ENCODE measurements around the gene PRR33.
"Not testable (repeated sequence)": the region's sequence is repeated elsewhere in the genome, so short reads cannot be mapped to it uniquely, and the experiment has no call there.

The PRR33 gene

DNA sequence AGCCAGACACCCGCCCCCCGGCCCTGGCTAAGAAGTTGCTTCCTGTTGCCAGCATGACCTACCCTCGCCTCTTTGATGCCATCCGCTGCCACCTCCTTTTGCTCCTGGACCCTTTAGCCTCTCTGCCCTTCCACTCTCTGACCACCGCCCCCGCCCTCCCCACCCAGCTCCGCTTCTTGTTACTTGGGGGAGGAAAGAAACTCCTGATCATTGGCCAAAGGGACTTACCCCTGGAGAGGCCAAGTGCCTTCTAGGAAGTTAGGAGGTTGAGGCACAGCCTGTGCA, at the start of gene PRR33:
Gene PRR33 (minus strand): TSS at position 65 of the 285 bp plus-strand sequence. CDS start 1,311 bp downstream, outside the sequence.
- DNase-seq, result no peak

- DNase-seq, result not testable (repeated sequence)
These were observed 48.1 kb upstream of the PRR33 start for GRCh38 chr11:1939788-1940187.

GRCh38 chr11:1939006-1939625, 47.4 kb upstream of the PRR33 start:
- DNase-seq, result no peak

DNA sequence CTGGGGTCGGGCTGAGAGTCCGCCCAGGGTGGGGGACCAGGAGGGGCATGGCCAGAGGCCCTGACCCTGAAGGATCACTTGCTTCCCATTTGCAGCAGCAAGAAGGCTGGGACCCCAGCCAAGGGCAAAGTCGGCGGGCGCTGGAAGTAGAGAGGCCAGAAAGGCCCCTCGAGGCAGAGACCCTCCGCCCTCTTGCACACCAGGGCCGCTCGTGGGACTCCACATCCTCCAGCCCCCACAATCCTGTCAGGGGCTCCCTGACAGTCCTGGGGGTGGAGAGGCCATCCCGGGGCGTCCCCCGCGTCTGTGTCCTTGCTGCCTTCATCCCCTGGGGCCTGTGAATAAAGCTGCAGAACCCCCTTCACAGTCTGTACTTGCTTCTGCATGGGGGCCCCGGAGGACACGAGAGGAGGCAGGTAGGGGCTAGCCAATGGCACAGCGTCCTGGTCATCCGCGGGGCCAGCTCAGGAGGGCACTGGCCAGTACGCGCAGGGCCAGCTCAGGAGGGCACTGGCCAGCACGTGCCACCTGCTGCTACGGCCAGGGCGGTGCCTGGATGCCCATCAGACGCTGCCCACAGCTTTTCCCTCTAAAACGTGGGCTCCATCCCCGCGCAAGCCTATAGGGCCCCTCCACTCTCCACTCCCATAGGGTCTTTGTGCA, 46.8 kb upstream of the PRR33 start:
- DNase-seq, result no peak

DNA sequence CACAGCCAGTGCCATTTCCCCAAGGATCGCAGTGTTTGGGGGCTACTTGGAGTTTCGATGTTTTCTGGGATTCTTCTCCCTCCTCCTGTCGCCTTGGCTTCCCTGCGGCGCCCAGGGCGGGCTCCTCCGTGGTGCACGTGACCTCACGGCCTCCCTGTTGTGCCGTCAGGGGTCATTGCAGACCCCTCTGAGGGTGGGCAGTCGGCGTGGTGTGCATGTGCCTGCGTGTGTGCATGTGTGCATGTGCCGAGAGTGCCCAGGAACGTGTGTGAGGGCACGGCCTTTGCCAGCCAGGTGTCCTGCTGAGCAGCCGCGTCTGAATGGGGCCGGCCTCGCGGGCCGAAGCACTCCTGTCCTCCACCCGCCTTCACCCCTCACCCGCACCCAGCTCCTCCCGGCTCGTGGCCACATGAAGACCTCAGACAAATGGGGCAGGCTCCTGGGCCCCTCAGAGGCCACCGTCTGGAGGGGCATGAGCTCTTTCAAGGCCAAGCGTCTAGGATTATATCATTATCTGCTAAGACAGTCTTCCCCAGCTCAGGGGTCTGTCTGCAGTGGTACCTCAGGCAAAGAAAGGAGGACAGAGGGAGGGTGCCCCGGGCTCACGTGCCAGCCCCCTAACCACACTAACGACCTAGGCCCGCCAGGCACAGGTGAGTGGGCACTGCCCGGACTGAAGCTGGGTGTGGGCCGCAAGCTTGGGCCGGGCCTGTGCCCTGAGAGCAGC, 46.1 kb upstream of the PRR33 start:
- DNase-seq, result no peak

DNA sequence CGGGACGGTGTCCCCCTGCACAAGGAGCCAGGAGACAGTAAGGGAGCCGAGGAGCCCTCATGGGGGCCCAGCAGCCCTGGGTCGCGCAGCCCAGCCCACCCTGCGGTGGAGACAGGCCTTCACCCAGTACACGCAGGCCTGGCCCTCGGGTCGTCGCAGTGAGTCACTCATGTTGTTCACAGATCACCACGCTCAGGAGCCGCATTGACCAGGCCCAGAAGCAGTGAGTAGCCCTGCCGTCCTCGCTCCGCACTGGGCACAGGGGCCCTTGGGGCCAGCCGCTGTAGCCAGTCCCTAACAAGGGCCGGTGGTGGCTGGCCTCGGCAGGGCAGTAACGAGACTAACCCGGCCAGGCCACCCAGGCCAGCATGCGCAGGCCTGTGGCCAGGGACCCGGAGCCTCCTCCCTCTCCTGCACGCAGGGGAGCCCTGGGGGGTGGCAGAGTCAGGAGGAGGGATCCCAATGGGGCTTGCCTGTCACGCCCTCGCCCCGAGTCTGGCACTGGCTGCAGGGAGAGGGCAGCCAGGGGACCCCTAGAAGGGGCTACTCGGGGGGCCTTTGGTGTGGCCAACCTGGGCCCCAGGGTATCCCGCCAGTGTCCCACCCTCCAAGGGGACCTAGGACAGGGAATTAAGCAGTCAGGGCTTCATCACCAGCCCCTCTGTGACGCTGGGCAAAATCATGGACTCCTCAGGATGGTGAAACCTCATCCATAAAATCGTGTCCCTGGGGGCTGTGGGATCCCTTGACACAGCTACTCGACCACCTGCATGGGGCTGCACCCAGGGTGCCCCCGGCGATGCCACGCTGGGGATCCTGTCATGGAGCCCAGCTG, 45.3 kb upstream of the PRR33 start:
- DNase-seq, result no peak

DNA sequence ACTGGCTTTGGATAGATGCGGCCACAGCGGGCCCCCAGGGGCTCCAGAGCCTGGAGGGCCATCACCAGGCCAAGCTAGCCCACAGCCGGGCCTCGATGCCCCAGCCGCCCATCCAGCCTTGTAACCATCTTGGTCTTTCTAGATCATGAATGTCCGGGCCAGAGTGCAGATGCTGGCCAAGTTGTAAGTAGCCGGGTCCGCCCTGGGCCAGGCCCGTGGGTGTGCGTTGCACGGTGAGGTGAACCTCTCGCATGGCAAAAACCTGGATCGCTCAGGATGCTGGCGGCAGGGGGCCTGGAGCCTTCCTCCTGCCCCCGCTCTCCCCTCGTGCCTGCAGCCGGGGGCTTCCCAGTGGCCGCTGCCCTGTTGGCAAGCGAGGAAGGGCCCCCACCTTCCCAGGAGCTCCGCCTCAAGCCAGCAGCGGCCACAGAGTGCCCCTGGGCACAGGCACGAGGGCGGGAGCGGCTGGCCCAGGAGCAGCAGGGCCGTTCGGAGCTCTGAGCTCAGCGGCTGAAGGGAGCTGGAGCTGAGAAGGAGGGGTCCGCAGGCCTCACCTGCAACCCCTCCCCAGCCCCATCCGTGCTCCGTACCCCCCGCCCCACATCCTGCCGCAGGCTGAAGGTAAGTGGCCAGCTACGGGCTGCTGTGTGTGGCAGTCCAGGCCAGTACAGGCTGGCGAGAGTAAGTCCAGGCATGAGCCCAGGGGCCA, 44.5 kb upstream of the PRR33 start:
- no peak for DNase-seq

DNA sequence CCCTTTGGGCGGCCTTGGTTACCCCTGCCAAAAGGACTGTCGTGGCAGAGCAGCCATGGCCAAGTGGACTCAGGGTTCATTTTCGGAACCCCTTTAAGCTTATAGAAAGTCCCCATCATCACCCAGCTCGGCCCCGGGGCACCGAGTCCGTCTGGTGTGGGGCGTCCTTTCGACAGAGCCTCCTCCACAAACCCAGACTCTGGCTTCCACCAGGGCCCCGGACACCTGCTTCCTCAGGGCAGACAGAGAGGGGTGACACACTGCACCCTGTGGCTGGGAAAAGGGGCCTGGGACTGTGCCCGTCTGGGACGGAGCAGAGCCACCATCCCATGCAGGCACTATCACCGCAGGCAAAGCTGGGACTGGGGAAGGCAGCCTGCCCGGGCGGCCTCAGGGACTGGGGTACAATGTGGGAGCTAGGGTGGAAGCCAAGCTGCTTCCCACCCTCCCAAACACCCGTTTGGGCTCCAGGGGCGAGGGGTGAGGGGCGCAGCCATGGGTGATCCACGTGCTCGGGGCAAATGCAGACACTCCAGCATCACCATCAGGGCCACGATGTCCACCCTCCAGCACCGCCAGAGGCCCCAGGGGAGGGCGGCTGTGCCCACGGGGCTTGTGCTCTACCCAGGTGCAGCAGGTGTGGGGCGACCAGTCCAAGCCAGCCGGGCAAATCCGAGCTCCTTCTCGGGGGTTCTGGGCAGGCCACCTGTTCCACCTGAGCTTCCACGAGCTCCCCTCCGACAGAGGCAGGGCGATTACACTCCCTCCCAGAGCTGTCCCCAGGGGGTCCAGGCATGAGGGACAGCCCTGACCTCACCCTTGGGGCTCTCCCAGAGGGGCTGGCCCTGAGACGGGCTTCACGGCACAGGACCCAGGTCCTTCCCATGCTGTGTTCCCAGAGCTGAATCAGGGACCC, 43.7 kb upstream of the PRR33 start:
- DNase-seq, result no peak

DNA sequence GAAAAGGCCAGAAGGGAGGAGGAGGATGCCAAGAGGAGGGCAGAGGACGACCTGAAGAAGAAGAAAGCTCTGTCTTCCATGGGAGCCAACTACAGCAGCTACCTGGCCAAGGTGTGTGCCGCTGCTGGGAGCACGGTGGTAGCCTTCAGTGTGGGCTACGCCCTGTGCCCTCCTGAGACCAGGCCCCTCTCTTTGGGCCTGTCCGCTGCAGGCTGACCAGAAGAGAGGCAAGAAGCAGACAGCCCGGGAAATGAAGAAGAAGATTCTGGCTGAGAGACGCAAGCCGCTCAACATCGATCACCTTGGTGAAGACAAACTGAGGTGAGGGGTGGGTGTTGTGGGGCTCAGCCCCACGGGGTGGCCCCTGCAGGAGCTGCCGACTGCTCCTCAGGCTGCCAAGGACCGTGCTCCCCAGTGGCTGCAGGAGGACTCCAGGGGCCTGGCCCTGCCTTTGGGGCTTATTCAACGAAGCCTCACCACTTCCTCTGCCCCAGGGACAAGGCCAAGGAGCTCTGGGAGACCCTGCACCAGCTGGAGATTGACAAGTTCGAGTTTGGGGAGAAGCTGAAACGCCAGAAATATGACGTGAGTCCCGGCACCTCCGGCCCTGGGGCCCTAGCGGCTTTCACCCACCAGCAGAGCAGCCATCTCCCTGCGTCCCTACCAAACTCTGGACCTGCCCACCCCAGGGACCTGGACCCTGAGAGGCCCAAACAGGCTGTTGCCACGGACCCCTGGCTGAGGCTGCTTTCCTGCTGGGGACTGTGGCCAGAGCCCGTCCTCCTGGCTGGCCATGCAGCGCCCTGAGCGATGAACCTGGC, 42.9 kb upstream of the PRR33 start:
- no peak for DNase-seq

GRCh38 chr11:1933416-1934334, 42.0 kb upstream of the PRR33 start:
- DNase-seq, result no peak

DNA sequence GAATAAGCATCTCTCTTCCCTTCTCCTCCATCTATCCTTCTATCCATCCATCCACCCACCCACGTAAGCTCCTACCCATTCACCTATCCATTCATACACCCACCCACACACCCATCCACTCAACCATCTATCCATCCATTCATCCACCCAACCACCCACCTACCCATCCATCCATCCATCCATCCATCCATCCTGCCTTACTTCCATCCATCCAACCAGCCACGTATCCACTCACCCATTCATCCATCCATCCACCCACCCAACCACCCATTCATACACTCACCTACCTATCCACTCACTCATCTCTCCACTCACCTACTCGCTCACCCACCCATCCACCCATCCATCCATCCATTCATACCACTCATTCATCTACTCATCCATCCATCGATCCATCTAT, 41.0 kb upstream of the PRR33 start:
- DNase-seq, result no peak

DNA sequence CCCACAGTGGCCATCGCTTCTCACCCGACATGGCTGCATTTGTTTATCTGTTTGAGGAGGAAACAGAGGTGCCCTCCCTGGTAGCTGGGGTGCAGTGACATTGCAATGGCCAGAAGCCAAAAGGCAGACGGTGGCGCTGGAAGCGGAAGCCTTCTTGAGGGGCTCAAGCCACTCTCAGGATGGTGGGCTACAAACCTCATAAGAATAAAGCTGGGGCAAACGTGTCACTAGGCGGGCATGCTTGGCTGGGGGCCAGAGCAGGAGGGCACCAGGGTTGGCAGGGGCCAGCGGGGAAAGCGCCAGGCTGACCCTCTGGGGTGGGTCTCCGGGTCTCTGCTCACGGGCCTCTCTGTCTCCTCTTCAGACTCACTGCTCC, 40.4 kb upstream of the PRR33 start:
- DNase-seq, result no peak

GRCh38 chr11:1931341-1932104, 39.8 kb upstream of the PRR33 start:
- no peak for DNase-seq

GRCh38 chr11:1930462-1930830, 38.8 kb upstream of the PRR33 start:
- no peak for DNase-seq

GRCh38 chr11:1929621-1930461, 38.1 kb upstream of the PRR33 start:
- no peak for DNase-seq

DNA sequence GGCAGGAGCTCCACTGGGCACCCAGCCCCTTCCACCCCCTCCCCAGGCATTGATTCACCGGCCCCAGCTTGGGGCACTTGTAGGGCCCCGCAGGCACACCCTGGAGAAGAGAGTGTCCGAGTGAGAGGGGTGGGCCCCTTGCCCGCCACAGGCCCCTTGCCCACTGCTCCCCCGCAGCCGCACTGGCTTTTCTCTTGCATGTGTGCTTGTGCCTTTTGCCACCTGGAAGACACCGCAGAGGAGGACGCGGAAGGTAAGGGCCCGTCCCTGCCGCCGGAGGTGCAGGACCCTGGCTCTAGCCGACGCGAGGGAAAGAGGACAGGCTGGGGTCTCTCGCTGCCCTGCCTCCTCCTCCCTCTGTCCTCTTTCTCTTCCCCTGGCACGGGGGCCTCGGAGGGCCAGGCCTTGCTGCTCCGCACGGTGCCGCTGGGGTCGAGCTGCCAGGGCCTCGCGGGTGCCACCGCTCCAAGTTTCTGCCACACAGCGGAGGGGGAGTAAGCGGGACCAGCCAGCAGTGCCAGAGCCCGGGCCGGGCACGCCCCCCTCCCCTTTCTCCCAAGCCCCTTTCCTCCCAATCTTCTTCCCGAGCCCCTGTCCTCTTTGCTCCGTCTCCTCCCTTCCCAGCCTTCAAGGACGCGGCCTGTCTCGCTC, 37.3 kb upstream of the PRR33 start:
- DNase-seq, result no peak

- DNase-seq, result no peak
These were observed 36.8 kb upstream of the PRR33 start for GRCh38 chr11:1928470-1928890.
